Measurements from ENCODE around the gene VPS41.

- TF ChIP-seq CTCF (conservative IDR thresholded peaks at IDR 0.05) (no peak), ZFX (IDR thresholded peaks at IDR 0.05) (no peak)
Observed at GRCh38 chr7:38702002-38702535, 206.9 kb downstream of the VPS41 start.
